K562 (cell line): Measurements from ENCODE around the gene TLR8. TPM values are rescaled to one million over a fixed set of nuclear protein-coding genes. Genes with fewer than 3 reads are reported as not detected.

Experiments used
- ATAC-seq: fragments of 200-7000 bp; cut with Tn5 transposase; 3 replicates; pipeline ENCODE4 v1.9.1; 2020; ENCODE audit warnings: moderate library complexity
- BruUV-seq: library from RNA; stranded (reverse); fragments of 400-500 nt; replicated peaks from 2 replicates; lab custom pipeline; 2021; lab: Mats Ljungman, UMichigan
- CTCF ChIA-PET: fragments of 300-600 bp; formaldehyde crosslinking; extraction: SDS; loops from one replicate; lab custom pipeline; 2021; ENCODE audit warnings: low intra/inter-chr PET ratio; lab: Yijun Ruan, JAX
- POLR2A ChIA-PET: fragments of 300-600, 350-650 bp; sonication (Branson Sonifier 250); formaldehyde crosslinking; extraction: SDS; loops from one replicate; lab custom pipeline; 2021; ENCODE audit warnings: antibody characterized with exemption, inconsistent platforms; lab: Yijun Ruan, JAX
- DNase-seq, 4 experiments: peaks; one replicate each; pipeline versions ENCODE4 v3.0.0 to v3.0.0-alpha.2; 2011 to 2018; ENCODE audit warnings: low spot score in 3 of 4, mixed read lengths in 3 of 4; ENCODE audit errors: extremely low read depth in 1 of 4
- FAIRE-seq: peaks from 2 replicates; lab custom pipeline; 2011; peaks lifted over from hg19 to GRCh38; lab: Jason Lieb, UNC
- H2AFZ ChIP-seq: 2 replicates; pipeline ENCODE4 v1.6.0; 2011; ENCODE audit warnings: low read depth, low read length, control low read depth, inconsistent platforms
- H3K27ac ChIP-seq: fragments of 200-600 bp; 3 replicates; pipeline ENCODE4 v1.8.0; 2011; ENCODE audit warnings: low read depth, mild to moderate bottlenecking, control low read depth, inconsistent platforms, low read length, moderate library complexity, mixed read lengths; ENCODE audit errors: extremely low read depth
- H3K27me3 ChIP-seq, 2 experiments: fragments of 300-600 bp in 1 of 2; 2 replicates in 1 of 2; 3 replicates in 1 of 2; pipeline versions ENCODE4 v1.6.0 to v1.8.0; 2011; ENCODE audit warnings: inconsistent platforms in 2 of 2, low read length in 2 of 2, mild to moderate bottlenecking in 1 of 2, mixed read lengths in 1 of 2, moderate library complexity in 1 of 2; ENCODE audit not compliant: control insufficient read depth in 2 of 2, insufficient read depth in 2 of 2
- H3K36me3 ChIP-seq: fragments of 300-600 bp; 3 replicates; pipeline ENCODE4 v1.8.0; 2011; ENCODE audit warnings: mild to moderate bottlenecking, low read length, inconsistent platforms; ENCODE audit not compliant: control insufficient read depth, insufficient read depth
- H3K4me1 ChIP-seq, 2 experiments: fragments of 200-600 bp in 1 of 2; replicated peaks in 1 of 2; 2 replicates in 1 of 2; 3 replicates in 1 of 2; pipeline versions ENCODE4 v1.5.1 to v1.8.0; 2011; ENCODE audit warnings: inconsistent platforms in 2 of 2, low read length in 2 of 2, mild to moderate bottlenecking in 1 of 2, mixed read lengths in 1 of 2, moderate library complexity in 1 of 2; ENCODE audit not compliant: control insufficient read depth in 2 of 2, insufficient read depth in 2 of 2
- H3K4me2 ChIP-seq: 2 replicates; pipeline ENCODE4 v1.6.1; 2011; ENCODE audit warnings: low read length, control low read depth, inconsistent platforms, mixed read lengths; ENCODE audit not compliant: insufficient read depth
- H3K4me3 ChIP-seq: fragments of 200-600 bp; sonication (generic), shearing (Covaris generic); 2 replicates; pipeline ENCODE4 v1.5.1; 2016; ENCODE audit warnings: control low read depth, inconsistent platforms
- H3K79me2 ChIP-seq: fragments of 200-600 bp; 3 replicates; pipeline ENCODE4 v1.8.0; 2011; ENCODE audit warnings: low read length, inconsistent platforms; ENCODE audit not compliant: control insufficient read depth, insufficient read depth
- H3K9ac ChIP-seq, 2 experiments: 2 replicates each; pipeline versions ENCODE4 v1.6.0 to v1.6.1; 2011; ENCODE audit warnings: low read depth in 2 of 2, low read length in 2 of 2, control low read depth in 1 of 2, inconsistent platforms in 1 of 2, mild to moderate bottlenecking in 1 of 2, mixed read lengths in 1 of 2; ENCODE audit not compliant: insufficient read depth in 1 of 2
- H3K9me1 ChIP-seq: one replicate; pipeline ENCODE4 v1.6.0; 2011; ENCODE audit warnings: inconsistent platforms, mild to moderate bottlenecking, low read length, moderate library complexity; ENCODE audit not compliant: control insufficient read depth, insufficient read depth
- H3K9me3 ChIP-seq: replicated peaks from 2 replicates; pipeline ENCODE4 v1.5.1; 2011; ENCODE audit warnings: low read depth, low read length, inconsistent platforms; ENCODE audit not compliant: control insufficient read depth, insufficient read depth
- H4K20me1 ChIP-seq: replicated peaks from 2 replicates; pipeline ENCODE4 v1.6.1; 2011; ENCODE audit warnings: low read length, inconsistent platforms, mixed read lengths; ENCODE audit not compliant: control insufficient read depth, insufficient read depth
- RBM34 ChIP-seq: fragments of 200-400 bp; formaldehyde crosslinking; IDR thresholded peaks from 2 replicates; pipeline ENCODE4 v1.6.1; 2018; ENCODE audit warnings: low read length, borderline replicate concordance; ENCODE audit not compliant: insufficient read depth
- SRSF3 ChIP-seq: fragments of 200-400 bp; formaldehyde crosslinking; IDR thresholded peaks from 2 replicates; pipeline ENCODE4 v1.6.1; 2016; ENCODE audit warnings: mild to moderate bottlenecking, low read length, moderate library complexity; ENCODE audit not compliant: insufficient read depth
- WGBS: fragments of 100-300 bp; shearing (Covaris generic); methylation state at CpG from one replicate; pipeline ENCODE4 v1.1.6; 2016; ENCODE audit warnings: low coverage, mixed read lengths; ENCODE audit not compliant: insufficient coverage; ENCODE audit errors: missing lambda C conversion rate; 5-methylcytosine and 5-hydroxymethylcytosine counted together
- in situ Hi-C: fragments of 300-500 bp; cut with MboI; formaldehyde crosslinking; loops from 4 replicates; pipeline ENCODE4 v1.15.0; 2018; ENCODE audit warnings: inconsistent platforms, mixed read lengths
- intact Hi-C: fragments of 100-400 bp; cut with micrococcal nuclease; formaldehyde crosslinking; loops from 2 replicates; pipeline ENCODE4 v1.14.2; 2022
- polyA plus RNA-seq, 8 experiments: library from polyadenylated mRNA; depleted of rRNA in 4 of 8; stranded (reverse) in 5 of 8; unstranded in 3 of 8; fragments of >200 nt; fragmentation: Nextera tagmentation in 2 of 8; fragmentation: Illumina TruSeq in 1 of 8; extraction: Ambion mirVana in 2 of 8; extraction: Trizol in 1 of 8; gene quantifications; 2 replicates each; pipeline versions ENCODE4 v1.2.1 to v1.2.3, GENCODE V29; 2011 to 2014; ENCODE audit warnings: inconsistent platforms in 1 of 8, missing spikeins in 1 of 8
- total RNA-seq, 7 experiments: library from RNA; depleted of rRNA in 6 of 7; stranded (reverse); fragments of >200 nt in 6 of 7; fragmentation: Illumina TruSeq in 2 of 7; extraction: Trizol in 2 of 7; gene quantifications; 2 replicates each; pipeline versions ENCODE4 v1.2.1 to v1.2.3, GENCODE V29; 2011 to 2021; ENCODE audit warnings: low replicate concordance in 1 of 7
- TF ChIP-seq, protein P1 (sequence below), 3 experiments: fragments of 200-800 bp in 1 of 3; fragments of 250-450 bp in 1 of 3; fragments of 450-650 bp in 1 of 3; sonication (Bioruptor Pico) in 1 of 3; sonication (Bioruptor generic) in 1 of 3; formaldehyde crosslinking in 1 of 3; IDR thresholded peaks; 2 replicates each; pipeline versions ENCODE4 v1.6.1 to v1.8.0; 2016 to 2022; ENCODE audit warnings: mild to moderate bottlenecking in 2 of 3, missing genetic modification characterization in 2 of 3, missing compliant biosample characterization in 1 of 3, moderate library complexity in 1 of 3

Gene TLR8
- total and polyA plus RNA-seq, 9 of the 15 experiments (the other 6 are each of a cell fraction or from before 2014, with no cell fraction given): not detected

DNA sequence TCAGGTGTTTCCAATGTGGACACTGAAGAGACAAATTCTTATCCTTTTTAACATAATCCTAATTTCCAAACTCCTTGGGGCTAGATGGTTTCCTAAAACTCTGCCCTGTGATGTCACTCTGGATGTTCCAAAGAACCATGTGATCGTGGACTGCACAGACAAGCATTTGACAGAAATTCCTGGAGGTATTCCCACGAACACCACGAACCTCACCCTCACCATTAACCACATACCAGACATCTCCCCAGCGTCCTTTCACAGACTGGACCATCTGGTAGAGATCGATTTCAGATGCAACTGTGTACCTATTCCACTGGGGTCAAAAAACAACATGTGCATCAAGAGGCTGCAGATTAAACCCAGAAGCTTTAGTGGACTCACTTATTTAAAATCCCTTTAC lies 20.9 kb upstream of the TLR8 start:
- intact Hi-C loops: no loop called here
- no peaks in the 10 kb centered on the region for H3K36me3 ChIP-seq
- ChIA-PET CTCF (no interaction called here), POLR2A (no interaction called here)
- H3K27me3 ChIP-seq: peaks cover 0 to under 1% of the 10 kb centered on the region in 2 experiments; a peak in 3 of 5 replicates
- H2AFZ ChIP-seq: no peak overlapping the region
- in situ Hi-C loops: no loop called here
- no peaks in the 10 kb centered on the region for H3K9me1 ChIP-seq
- no peak for ATAC-seq
- no TSS peak for BruUV-seq
- DNase-seq: no peak
- H3K4me2 ChIP-seq: no peak overlapping the region
- 3% methylated on average over 4 of the region's 5 CpGs for WGBS
- no peak for FAIRE-seq
- H3K9me3 ChIP-seq: no peaks in the 10 kb centered on the region
- H3K4me1 ChIP-seq: no peaks in the 10 kb centered on the region
- no peak overlapping the region for H3K27ac ChIP-seq
- H3K79me2 ChIP-seq: no peaks in the 10 kb centered on the region
- no peak overlapping the region for H3K4me3 ChIP-seq
- H4K20me1 ChIP-seq: no peaks in the 10 kb centered on the region
- no peak overlapping the region for H3K9ac ChIP-seq
- TF ChIP-seq, protein P1, sequence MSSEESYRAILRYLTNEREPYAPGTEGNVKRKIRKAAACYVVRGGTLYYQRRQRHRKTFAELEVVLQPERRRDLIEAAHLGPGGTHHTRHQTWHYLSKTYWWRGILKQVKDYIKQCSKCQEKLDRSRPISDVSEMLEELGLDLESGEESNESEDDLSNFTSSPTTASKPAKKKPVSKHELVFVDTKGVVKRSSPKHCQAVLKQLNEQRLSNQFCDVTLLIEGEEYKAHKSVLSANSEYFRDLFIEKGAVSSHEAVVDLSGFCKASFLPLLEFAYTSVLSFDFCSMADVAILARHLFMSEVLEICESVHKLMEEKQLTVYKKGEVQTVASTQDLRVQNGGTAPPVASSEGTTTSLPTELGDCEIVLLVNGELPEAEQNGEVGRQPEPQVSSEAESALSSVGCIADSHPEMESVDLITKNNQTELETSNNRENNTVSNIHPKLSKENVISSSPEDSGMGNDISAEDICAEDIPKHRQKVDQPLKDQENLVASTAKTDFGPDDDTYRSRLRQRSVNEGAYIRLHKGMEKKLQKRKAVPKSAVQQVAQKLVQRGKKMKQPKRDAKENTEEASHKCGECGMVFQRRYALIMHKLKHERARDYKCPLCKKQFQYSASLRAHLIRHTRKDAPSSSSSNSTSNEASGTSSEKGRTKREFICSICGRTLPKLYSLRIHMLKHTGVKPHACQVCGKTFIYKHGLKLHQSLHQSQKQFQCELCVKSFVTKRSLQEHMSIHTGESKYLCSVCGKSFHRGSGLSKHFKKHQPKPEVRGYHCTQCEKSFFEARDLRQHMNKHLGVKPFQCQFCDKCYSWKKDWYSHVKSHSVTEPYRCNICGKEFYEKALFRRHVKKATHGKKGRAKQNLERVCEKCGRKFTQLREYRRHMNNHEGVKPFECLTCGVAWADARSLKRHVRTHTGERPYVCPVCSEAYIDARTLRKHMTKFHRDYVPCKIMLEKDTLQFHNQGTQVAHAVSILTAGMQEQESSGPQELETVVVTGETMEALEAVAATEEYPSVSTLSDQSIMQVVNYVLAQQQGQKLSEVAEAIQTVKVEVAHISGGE (CRISPR knock-in tag; IDR thresholded peaks at IDR 0.05): no peak
- TF ChIP-seq SRSF3: no peak
- TF ChIP-seq RBM34: no peak
